HG03159 (cell line): ENCODE measurements around the gene INPP5A.

Experiments
- ATAC-seq: cut with Tn5 transposase; IDR thresholded peaks from one replicate; pipeline ENCODE4 v1.9.1; 2021; ENCODE audit warnings: mild to moderate bottlenecking, moderate library complexity; ENCODE audit not compliant: unreplicated experiment

Gene INPP5A

GRCh38 chr10:132685921-132686680 is 148.5 kb downstream of the INPP5A start:
- ATAC-seq = no peak

- no peak for ATAC-seq
Observed at GRCh38 chr10:132687181-132687892, 149.8 kb downstream of the INPP5A start.

DNA sequence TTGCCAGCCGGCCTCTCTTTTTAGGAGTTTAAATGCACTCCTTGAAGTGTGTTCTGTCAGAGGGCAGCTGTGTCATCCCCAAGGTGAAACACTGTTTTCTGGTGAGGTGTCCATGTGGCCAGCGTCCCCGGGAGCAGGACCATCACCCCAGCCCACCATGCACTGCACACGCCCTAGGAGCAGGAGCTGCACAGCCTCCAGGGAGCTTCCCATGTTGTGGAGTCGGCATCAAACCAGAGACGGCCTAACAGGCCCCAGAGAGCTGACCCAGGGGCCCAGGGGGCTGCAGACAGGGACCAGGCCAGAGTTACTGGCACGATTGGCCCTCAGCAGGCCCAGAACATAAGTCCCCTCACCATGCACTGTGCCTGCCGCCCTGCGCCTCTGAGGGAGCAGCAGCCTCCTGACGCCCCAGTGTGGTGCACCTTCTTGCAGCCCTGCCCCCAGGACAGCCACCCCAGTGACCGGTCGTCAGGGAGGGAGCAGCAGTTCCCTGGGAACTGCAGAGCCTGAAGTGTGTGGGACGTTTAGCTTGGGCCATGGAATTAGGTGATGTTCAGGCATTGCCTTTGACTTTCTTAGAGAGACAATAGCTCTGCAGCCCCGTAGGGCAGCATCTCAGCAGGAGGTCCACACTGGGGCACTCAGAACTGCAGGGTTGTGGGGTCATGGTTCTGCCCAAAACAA is 150.4 kb downstream of the INPP5A start:
- no peak for ATAC-seq

DNA sequence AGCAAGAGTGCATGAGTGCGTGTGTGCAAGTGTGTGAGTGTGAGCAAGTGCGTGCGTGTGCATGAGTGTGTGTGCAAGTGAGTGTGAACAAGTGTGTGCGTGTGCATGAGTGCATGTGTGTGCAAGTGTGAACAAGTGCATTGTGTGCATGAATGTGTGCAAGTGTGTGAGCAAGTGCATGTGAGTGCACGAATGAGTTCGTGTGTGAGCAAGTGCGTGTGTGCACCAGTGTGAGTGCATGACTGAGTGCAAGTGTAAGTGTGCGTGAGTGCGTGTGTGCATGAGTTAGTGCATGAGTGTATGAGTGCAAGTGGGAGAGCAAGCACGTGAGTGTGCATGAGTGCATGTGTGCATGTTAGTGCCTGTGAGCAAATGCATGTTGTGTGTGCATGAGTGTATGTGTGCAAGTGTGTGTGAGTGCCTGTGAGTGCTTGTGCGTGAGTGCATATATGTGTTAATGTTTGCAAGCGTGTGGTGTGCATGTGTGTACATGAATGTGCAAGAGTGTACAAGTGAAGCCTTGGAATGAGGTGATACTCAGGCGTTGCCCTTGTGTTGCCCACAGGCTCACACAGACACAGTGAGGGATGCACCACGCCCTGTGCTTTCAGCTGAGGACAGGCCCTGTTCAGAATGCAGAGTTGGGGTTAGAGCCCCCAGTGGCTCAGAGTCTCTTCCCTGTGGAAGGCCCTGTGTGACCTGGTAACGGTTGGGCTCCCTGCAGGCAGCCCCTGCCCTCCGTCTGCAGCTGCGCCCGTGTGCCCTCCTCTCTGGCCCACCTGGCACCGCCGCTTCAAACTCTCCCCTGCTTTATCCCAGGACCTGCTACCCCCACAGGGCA is 151.2 kb downstream of the INPP5A start:
- ATAC-seq = no peak

GRCh38 chr10:132689721-132690360 is 152.3 kb downstream of the INPP5A start:
- no peak for ATAC-seq

DNA sequence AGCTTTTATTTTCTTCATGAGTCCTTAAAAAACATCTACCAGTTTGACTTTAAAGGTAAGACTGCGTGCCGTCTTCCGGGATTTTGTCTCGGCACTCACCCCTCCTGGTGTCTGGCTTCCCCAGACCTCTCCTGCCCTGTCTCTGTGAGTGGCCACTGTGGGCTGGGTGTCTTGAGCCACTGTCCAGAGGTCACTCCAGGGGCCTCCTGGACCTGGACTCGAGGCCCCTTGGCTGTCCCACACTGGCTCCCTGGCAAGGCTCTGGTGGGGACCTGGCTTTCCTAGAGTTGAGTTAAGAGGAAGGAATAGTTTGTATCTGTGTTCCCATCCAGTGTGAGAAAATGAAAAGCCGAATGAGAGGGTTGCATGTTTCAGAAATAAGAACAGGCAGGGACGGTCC is 152.8 kb downstream of the INPP5A start:
- ATAC-seq = no peak

DNA sequence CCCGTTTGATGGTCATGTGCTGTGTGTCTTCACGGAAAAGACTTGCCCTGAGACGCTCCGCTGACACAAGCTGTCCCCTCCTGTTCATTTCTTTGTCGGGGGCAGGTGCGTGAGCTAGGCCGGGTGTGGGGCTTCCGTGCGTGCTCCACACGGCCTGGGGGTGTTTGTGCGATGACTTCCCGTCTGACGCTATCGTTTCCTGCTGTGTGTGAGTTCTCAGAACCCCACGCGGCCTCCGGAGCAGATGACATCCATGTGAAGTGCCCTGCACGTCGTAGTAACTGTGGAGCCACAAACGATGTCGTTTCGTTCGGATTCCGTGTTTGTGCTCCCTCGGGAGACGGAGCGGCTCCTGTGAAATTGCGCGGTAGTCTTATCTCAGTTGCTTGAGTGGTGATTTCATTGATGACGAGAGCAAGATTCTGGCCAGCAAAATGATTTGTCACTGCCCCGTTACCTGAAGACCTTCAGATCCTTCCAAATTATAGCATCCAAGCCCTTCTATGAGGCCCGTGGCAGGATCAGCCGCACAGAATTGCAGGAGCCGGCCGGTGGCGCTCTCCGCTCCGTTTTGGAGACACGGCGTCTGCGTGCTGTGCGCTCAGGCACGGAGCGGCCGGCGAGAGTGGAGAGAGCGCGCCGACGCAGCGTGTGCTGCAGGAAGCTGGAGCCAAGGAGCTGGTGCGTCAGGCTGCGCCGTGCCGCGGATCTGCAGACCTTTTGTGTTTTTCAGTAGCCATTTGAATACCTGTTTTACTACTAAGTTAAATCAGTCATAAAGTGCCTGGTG is 153.4 kb downstream of the INPP5A start:
- ATAC-seq = no peak

- no peak for ATAC-seq
Observed at GRCh38 chr10:132691711-132692153, 154.1 kb downstream of the INPP5A start.

DNA sequence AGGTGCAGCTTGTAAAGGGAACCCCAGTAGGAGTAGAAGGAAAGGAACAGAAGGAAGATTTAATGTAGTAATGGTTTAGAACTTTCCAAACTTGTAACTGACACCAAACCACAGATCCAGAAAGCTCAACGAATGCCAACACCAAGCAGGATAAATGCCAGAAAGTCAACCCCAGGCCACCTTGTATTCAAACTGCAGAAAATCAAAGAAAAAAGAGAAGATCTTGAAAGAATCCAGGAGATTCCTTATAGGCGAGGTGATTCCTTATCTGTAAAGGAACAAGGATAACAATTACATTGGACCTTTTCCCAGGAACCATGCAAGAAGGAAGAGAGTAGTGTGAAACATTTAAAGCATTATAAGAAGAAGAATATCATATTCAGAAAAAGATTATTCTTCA is 154.7 kb downstream of the INPP5A start:
- ATAC-seq = no peak

GRCh38 chr10:132693676-132694075 is 156.1 kb downstream of the INPP5A start:
- no peak for ATAC-seq

- no peak for ATAC-seq
Observed at GRCh38 chr10:132696204-132696603, 158.6 kb downstream of the INPP5A start.

DNA sequence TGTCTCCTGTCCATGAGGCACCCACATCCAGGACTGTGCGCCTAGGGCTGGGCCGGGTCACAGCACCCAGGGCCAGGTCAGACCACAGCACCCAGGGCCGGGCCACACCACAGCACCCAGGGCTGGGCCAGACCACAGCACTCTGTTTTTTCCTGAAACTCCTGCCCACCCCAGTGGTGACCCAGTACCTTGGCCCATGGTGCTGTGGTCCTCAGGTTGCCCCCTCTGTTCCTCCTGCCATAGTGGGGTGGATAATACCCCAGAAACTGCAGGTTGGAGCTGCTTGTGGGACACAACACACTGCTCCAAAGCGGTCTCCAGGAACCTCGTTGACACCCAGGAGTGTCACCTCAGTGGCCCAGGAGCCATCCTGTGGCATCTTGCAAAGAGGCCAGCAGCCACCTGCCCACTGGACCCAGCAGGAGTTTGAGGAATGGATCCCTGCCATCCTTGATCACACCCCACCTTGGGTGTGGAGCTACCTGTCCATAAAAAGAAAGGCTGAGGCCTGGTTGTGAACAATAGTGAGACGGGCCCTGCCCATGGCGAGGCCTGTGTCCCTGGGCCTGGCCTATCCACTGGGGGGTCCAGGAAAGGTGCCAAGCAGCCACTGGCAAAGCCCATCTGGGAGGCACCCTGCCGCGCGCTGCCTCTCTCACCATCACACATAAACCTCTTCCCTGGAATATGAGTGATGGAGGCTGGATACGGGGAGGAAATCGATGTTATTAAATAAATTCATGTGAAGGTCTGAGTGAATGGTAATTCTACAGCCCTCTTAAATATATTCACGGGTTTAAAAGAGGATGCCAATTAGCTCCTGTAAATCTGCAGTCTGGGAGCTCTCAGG is 159.4 kb downstream of the INPP5A start:
- ATAC-seq = no peak

GRCh38 chr10:132697578-132698200 is 160.1 kb downstream of the INPP5A start:
- ATAC-seq = no peak

- no peak for ATAC-seq
Observed at GRCh38 chr10:132698211-132698751, 160.7 kb downstream of the INPP5A start.

DNA sequence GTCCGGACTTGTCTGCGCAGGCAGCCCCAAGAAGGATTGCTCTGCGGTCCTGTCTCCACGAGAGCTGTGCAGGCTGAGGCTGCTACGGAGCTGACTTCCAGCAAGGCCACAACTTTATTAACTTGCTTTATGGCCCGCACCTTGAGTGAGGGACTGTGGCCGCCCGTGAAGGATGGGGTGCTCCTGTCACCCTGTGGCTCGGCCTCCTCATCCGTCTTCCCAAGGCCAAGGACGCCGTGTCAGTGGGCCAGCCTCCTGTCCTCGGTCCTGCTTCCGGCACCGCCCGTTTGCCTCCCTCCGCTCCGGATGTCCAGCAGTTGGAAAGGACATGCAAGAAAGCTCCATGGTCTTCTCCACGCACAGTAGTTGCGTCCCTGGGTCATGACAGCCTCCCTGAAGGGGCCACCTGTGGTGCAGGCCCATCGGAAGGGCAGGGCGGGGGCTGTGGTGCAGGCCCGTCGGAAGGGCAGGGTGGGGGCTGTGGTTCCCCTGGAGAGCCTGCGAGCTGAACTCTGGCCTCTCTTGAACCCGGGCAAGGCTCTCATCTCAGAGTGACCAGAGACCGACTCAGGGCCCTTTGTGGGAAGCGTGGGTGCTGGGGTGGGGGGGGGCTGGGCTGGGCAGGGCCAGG is 161.3 kb downstream of the INPP5A start:
- no peak for ATAC-seq

DNA sequence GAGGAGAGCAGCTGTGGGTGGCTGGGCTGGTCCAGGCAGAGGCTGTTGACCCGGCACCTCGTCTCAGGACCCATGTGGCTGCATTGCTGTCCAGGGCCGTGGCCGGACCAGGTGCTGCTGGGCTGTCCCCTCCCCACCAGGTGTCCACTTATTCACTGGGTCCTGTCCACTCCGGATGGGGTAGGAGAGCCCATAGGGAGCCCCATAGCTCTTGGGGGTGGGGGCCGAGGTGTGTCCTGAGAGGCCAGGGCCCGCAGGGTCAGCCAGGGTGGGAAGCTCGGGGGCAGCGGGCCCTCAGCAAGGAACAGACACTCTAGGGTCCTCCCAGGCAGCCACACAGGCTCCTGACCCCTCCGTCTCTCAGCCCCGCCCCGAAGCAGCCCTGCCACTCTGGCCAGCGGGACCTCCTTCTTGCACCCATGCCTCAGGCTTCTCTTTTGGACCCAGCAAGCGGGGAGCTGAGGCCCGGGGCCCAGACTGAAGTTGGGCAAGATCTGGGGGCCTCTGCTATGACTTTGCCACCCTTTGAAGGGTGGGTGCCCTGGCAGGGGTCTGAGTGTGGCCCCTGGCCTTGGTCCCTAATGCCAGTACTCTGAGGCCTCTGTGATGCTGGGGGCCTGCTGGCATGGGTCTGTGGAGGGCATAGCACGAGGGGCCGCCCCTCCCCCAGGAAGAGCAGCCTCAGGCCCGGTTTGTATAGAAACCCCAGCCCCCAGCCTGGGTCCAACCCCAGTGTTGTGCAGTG is 162.0 kb downstream of the INPP5A start:
- ATAC-seq = no peak
